Right atrium auricular region (tissue), 2 donors: ENCODE data around the gene EOLA1. TPM values are rescaled to one million over a fixed set of nuclear protein-coding genes. Genes with fewer than 3 reads are reported as not detected.
"Not testable (repeated sequence)": the region's sequence is repeated elsewhere in the genome, so short reads cannot be mapped to it uniquely, and the experiment has no call there.

Experiments
- DNase-seq: peaks from one replicate; pipeline ENCODE4 v3.0.0-alpha.2; 2019; ENCODE audit warnings: low spot score
- H3K27ac ChIP-seq, 2 donors: fragments of 200-600 bp; sonication (generic); 1 replicate in 1 of 2; 2 replicates in 1 of 2; pipeline ENCODE4 v1.5.1; 2016 to 2019
- H3K27me3 ChIP-seq, 2 donors: fragments of 200-600 bp; sonication (generic); one replicate each; pipeline versions ENCODE4 v1.5.1 to v1.6.0; 2017 to 2019
- H3K36me3 ChIP-seq: fragments of 200-600 bp; sonication (generic); one replicate; pipeline ENCODE4 v1.5.1; 2016
- H3K4me1 ChIP-seq, 2 donors: fragments of 200-600 bp; sonication (generic); one replicate each; pipeline versions ENCODE4 v1.5.1 to v1.6.0; 2017 to 2019
- H3K4me3 ChIP-seq, 2 donors: fragments of 200-600 bp; sonication (generic); 1 replicate in 1 of 2; 2 replicates in 1 of 2; pipeline ENCODE4 v1.5.1; 2017 to 2019; ENCODE audit warnings: mild to moderate bottlenecking in 1 of 2, moderate library complexity in 1 of 2
- H3K9me3 ChIP-seq, 2 donors: fragments of 200-600 bp; sonication (generic); one replicate each; pipeline ENCODE4 v1.5.1; 2019
- total RNA-seq, 2 donors: library from RNA; depleted of rRNA; stranded (reverse); fragments of >200 nt; gene quantifications; one replicate each; pipeline ENCODE4 v1.1.0, GENCODE V29; 2016
- TF ChIP-seq, protein P1 (sequence below), 2 donors: fragments of 200-600 bp; sonication (generic); IDR thresholded peaks; one replicate each; pipeline ENCODE4 v1.5.1; 2019; ENCODE audit warnings: antibody characterized with exemption in 2 of 2

The EOLA1 gene
- total RNA-seq, 2 donors from 2014 or later = 10.8 to 14.4 TPM

DNA sequence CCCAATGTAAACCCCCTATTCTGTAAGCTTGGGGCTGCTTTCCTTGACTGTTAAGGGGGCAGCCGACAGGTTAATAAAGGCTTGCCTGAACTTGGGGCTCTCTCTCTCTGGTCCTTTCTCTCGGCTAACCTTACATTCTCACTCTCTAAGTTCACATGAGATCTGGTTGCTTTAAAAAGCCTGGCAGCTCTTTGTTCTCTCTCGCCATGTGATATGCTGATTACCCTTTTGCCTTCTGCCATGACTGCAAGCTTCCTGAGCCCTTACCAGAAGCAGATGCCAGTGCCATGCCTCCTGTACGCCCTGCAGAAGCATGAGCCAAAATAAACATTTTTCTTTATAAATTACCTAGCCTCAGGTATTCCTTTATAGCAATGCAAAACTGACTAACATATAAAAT is 14.4 kb downstream of the EOLA1 start:
- H3K27ac ChIP-seq, H3K4me3 ChIP-seq, H3K36me3 ChIP-seq, H3K27me3 ChIP-seq, H3K4me1 ChIP-seq, DNase-seq, H3K9me3 ChIP-seq: not testable (repeated sequence)

DNA sequence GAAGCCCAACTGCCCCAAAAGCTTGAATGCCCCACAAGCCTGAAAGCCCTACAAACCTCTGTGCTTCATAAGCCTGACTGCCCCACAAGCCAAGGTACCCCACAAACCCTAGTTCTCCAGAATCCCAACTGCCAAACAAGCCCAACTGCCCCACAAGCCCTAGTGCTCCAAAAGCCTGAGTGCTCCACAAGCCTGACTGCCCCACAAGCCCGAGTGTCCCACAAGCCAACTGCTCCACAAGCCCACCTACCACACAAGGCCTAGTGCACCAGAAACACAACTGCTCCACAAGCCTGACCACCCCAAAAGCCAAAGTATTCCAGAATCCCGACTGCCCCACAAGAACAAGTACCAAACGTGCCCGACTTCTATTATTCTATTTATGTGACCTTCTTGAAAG is 22.5 kb downstream of the EOLA1 start:
- no peak for DNase-seq
- no peak overlapping the region for H3K27ac ChIP-seq
- H3K4me1 ChIP-seq = no peaks in the 10 kb centered on the region
- TF ChIP-seq, protein P1, sequence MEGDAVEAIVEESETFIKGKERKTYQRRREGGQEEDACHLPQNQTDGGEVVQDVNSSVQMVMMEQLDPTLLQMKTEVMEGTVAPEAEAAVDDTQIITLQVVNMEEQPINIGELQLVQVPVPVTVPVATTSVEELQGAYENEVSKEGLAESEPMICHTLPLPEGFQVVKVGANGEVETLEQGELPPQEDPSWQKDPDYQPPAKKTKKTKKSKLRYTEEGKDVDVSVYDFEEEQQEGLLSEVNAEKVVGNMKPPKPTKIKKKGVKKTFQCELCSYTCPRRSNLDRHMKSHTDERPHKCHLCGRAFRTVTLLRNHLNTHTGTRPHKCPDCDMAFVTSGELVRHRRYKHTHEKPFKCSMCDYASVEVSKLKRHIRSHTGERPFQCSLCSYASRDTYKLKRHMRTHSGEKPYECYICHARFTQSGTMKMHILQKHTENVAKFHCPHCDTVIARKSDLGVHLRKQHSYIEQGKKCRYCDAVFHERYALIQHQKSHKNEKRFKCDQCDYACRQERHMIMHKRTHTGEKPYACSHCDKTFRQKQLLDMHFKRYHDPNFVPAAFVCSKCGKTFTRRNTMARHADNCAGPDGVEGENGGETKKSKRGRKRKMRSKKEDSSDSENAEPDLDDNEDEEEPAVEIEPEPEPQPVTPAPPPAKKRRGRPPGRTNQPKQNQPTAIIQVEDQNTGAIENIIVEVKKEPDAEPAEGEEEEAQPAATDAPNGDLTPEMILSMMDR (IDR thresholded peaks at IDR 0.05) = no peak
- no peaks in the 10 kb centered on the region for H3K36me3 ChIP-seq
- H3K9me3 ChIP-seq = no peaks in the 10 kb centered on the region
- H3K4me3 ChIP-seq = no peak overlapping the region
- no peaks in the 10 kb centered on the region for H3K27me3 ChIP-seq

DNA sequence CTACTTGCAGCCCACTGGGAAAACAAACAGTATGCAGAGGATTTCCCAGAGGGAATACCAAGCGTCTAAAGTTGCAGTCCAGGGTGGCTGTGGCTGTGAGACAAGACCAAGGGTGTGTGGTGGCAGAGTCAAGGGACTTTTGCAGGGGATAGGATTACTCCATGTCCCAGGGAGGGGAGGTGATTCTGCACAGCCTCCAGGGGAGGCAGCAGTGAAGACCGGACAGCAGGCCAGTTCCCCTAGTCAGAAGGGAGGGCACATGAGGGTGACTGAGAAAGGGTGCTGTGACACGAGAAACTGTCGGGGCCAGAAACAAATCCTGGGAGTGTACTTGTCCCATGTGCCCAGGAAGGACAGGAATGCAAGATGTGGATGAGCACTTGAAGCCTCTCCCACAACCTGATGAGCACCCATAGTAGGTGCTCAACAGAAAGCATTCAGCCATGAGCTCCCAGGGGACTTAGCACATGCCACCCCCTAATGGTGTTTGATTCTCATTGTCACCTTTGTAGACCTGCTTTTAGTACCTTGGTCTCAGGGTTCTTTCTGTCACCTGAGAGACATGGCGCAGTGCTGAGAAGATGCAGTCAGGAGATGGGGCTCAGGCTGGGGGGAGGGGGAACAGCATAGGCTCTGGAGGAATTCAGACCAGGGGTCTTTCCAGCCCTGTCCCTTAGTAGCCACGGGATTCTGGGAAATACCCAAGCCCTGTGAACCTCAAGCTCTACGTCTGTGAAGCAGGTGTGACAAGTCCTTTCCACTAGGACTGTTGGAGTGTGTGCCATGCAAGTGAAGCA is 27.0 kb downstream of the EOLA1 start:
- Histone ChIP-seq H3K4me1 (no peaks in the 10 kb centered on the region), H3K27ac (no peak overlapping the region), H3K4me3 (no peak overlapping the region), H3K9me3 (no peaks in the 10 kb centered on the region), H3K27me3 (no peaks in the 10 kb centered on the region), H3K36me3 (no peaks in the 10 kb centered on the region)
- no peak for DNase-seq
- TF ChIP-seq, protein P1 (IDR thresholded peaks at IDR 0.05) = no peak

DNA sequence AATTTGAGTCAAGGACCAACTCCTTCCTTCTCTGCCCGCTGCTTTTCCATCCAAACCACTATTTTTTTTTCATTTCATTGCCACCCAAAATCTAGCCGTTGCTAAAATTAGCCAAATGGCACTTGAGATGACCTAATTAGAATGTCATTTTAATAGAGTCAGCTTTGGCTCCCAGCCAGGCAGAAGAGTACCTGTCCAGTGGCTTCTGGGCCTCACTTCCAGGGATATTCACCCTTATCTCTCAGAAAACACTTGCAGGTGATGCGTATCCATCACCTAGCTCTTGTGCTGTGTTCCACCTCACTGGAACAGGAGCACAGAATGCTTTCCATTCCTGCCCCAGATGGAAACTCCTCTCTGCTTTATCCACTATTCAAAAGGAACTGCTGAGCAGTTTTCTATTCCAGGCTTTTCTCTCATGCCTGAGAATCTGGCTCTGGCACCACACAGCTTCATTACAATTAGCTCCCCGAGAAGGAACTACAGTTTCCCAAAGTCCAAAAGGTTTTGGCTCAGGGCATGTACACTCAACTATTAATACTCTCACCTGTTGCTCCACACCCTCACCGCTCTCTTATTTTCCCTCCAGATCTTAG is 28.0 kb downstream of the EOLA1 start:
- no peaks in the 10 kb centered on the region for H3K9me3 ChIP-seq
- TF ChIP-seq, protein P1 (IDR thresholded peaks at IDR 0.05) = no peak
- no peaks in the 10 kb centered on the region for H3K4me1 ChIP-seq
- no peak for DNase-seq
- no peaks in the 10 kb centered on the region for H3K36me3 ChIP-seq
- no peaks in the 10 kb centered on the region for H3K27me3 ChIP-seq
- no peak overlapping the region for H3K4me3 ChIP-seq
- peak overlapping the region in 1 of 2 donors; percentile 10 for H3K27ac ChIP-seq

DNA sequence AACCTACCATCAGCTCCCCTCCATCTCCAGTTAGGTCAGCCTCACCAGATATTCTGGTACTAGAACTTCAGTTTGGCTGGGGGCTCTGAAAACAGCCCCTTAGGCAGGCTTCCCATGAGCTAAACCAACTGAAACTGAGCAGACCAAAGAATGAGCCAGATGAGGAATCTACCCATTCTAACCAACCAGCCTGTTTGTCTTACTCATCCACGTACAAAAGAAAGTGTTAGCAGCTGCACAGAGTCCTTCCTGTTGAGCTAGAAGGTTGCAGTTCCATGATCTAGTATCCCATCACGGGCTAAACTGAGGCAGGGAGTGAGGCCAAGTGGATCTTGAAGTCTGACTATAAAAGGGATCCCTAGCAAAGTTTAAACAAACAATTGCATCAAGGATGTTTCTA is 29.0 kb downstream of the EOLA1 start:
- Histone ChIP-seq H3K27ac (no peak overlapping the region), H3K27me3 (no peaks in the 10 kb centered on the region), H3K4me3 (no peak overlapping the region), H3K4me1 (no peaks in the 10 kb centered on the region), H3K36me3 (no peaks in the 10 kb centered on the region), H3K9me3 (no peaks in the 10 kb centered on the region)
- TF ChIP-seq, protein P1 (IDR thresholded peaks at IDR 0.05) = no peak
- no peak for DNase-seq

DNA sequence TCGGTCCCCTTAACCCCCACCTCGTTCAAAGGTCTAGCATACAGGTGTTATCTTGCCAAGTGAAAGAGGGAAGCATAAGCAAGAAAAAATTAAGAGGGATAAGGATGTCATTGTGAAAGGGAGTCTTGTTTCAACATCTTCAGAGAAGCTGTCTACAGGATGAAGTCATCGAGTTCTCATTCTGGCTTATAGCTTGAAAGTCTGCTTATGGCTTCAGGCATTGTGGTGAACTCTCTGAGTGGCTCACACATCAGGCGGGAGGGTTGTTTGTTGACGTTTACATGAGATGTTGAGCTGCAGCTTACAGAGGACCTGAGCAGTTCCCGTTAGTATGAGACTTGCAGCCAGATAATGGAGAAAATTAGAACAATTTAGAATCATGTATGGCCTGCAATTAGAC is 29.9 kb downstream of the EOLA1 start:
- no peak for DNase-seq
- Histone ChIP-seq H3K9me3 (no peaks in the 10 kb centered on the region), H3K27ac (no peak overlapping the region), H3K4me1 (no peaks in the 10 kb centered on the region), H3K36me3 (no peaks in the 10 kb centered on the region), H3K4me3 (no peak overlapping the region), H3K27me3 (no peaks in the 10 kb centered on the region)
- TF ChIP-seq, protein P1 (IDR thresholded peaks at IDR 0.05) = no peak
